Epidermal melanocyte (primary cell): ENCODE measurements around the gene WNT3A.

Experiments used
- DNase-seq: peaks from one replicate; pipeline ENCODE4 v3.0.0; 2011; ENCODE audit warnings: low spot score; ENCODE audit not compliant: insufficient read length

The WNT3A gene

GRCh38 chr1:228031276-228031995 is 24.6 kb downstream of the WNT3A start:
- no peak for DNase-seq

GRCh38 chr1:228032041-228032440 is 25.2 kb downstream of the WNT3A start:
- no peak for DNase-seq

- DNase-seq, result no peak
Measured at GRCh38 chr1:228033376-228033775, 26.6 kb downstream of the WNT3A start.

GRCh38 chr1:228034954-228035837 is 28.4 kb downstream of the WNT3A start:
- DNase-seq, result no peak

GRCh38 chr1:228035844-228036243 is 29.0 kb downstream of the WNT3A start:
- no peak for DNase-seq

- DNase-seq, result no peak
Measured at GRCh38 chr1:228036701-228037231, 30.0 kb downstream of the WNT3A start.

GRCh38 chr1:228037401-228038386 is 30.9 kb downstream of the WNT3A start:
- no peak for DNase-seq

- DNase-seq, result no peak
Measured at GRCh38 chr1:228038387-228039005, 31.7 kb downstream of the WNT3A start.

GRCh38 chr1:228039006-228039903 is 32.5 kb downstream of the WNT3A start:
- no peak for DNase-seq

- DNase-seq, result no peak
Measured at GRCh38 chr1:228039986-228040385, 33.2 kb downstream of the WNT3A start.

DNA sequence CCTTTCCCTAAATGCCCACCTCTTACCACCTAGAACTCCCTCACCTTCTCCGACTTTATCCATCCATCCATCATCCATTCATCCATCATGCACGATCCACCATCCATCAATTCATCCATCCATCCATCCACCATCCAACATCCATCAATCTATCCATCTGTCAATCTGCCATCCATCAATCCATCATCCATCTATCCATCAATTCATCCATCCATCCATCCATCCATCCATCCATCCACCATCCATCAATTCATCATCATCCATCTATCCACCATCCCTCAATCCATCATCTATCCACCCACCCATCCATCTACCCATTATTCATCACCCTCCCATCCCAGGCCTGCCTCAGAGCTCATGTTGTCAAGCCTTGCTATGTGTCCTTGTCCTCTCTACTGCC is 34.5 kb downstream of the WNT3A start:
- no peak for DNase-seq

DNA sequence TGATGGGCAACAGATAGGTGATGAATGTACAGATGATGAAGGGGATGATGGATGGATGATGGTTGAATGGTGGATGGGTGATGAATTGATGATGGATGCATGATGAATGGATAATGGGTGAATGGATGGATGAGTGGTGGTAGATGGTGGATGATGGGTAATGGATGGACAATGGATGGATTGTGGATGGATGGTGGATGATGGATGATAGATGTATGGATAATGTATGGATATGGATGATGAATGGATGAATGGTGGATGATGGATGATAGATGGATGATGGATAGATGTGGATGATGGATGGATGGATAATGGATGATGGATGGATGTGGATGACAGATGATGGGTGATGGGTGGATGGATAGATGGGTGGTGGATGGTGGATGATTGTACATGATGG is 35.7 kb downstream of the WNT3A start:
- no peak for DNase-seq

DNA sequence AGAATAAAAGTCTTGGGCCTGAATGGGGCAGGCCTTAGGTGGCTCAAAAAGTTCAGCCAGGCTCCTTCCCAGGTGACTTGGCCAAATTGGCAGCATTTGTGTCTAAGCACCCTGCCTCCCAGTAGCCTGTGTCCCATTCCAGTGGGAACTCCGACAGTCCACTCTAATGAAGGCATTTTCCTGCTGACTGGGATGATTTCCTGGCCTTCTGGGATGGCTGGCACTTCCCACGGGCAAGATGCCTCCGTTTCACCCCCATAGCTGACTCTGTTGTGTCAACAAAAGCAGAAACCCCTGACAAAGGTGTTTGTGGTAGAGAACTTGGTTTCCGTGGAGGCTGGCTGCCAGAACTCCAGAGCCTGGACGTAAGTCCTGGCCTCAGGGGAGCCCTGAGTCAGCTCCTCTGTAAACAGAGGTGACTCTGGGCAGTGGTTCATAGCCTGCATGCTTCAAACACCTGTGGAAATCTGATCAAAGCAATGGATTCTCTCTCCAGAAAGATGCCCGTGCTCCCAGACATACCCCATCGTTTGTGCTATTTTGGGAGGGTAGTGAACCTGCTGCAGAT is 36.6 kb downstream of the WNT3A start:
- no peak for DNase-seq

GRCh38 chr1:228044961-228045360 is 38.2 kb downstream of the WNT3A start:
- DNase-seq, result no peak

DNA sequence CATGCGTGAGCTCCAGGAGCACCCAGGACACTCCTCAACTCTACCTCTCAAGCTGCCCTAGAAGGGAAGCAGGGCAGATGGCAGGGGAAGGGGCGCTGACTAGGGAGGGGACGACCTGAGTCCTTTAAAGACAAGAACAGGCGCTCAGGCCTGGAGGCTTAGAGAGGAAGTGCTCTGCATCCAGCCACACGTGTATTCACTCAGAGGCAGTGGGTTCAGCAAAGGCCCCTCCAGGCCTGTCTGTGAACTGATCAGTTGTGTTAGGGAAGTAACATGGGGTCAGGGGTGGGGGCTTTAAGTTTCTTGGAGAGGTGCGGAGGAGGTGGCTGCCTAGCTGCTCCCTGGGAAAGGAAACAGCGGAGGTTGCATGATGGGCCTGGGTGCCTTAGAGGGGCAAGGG is 38.6 kb downstream of the WNT3A start:
- DNase-seq, result no peak

- no peak for DNase-seq
Measured at GRCh38 chr1:228045871-228046270, 39.1 kb downstream of the WNT3A start.

GRCh38 chr1:228046421-228047182 is 39.8 kb downstream of the WNT3A start:
- DNase-seq, result no peak

GRCh38 chr1:228047183-228047466 is 40.3 kb downstream of the WNT3A start:
- no peak for DNase-seq

DNA sequence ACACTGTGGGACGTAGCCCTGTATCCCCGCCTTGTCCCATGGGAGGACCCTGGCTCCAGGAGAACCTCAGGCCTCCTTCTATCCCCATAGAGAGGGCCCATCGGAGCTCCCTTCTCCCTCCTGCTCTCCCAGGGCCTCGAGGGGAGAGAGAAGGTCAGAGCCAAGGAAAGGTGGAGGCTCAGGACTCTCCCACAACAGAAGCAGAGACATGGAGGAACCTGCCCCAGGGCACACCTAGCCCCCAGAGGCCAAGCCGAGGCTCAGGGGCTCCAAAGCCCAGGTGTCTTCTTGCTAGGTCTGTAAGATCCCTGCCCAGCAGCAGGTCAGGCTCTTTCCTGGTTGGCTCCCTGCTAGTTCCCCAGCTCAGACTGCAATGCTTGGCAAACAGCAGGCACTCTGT is 41.3 kb downstream of the WNT3A start:
- DNase-seq, result no peak
